GM12878 (cell line): Measurements from ENCODE around the gene B3GAT2.

Experiments
- CTCF ChIP-seq, 3 experiments: IDR thresholded peaks in 2 of 3; conservative IDR thresholded peaks in 1 of 3; 2 replicates each; pipeline ENCODE4 v1.5.1; 2011; ENCODE audit warnings: low read depth in 3 of 3, low read length in 3 of 3, mild to moderate bottlenecking in 3 of 3, control low read depth in 2 of 3, moderate library complexity in 2 of 3, inconsistent platforms in 1 of 3, mixed read lengths in 1 of 3; ENCODE audit not compliant: control insufficient read depth in 2 of 3, insufficient read depth in 1 of 3; ENCODE audit errors: extremely low read depth in 1 of 3
- EZH2 ChIP-seq: IDR thresholded peaks from 2 replicates; pipeline ENCODE4 v1.6.1; 2012; ENCODE audit warnings: low read depth, mild to moderate bottlenecking, control low read depth, inconsistent platforms, low read length, borderline replicate concordance; ENCODE audit not compliant: control insufficient read depth
- GABPA ChIP-seq: IDR thresholded peaks from 2 replicates; pipeline ENCODE4 v1.6.1; 2014; ENCODE audit warnings: antibody characterized with exemption, low read depth, mild to moderate bottlenecking, inconsistent platforms
- HDAC2 ChIP-seq: fragments of 200-600 bp; sonication (generic); IDR thresholded peaks from 2 replicates; pipeline ENCODE4 v1.6.1; 2017
- KDM1A ChIP-seq: fragments of 200-600 bp; sonication (generic); IDR thresholded peaks from 2 replicates; pipeline ENCODE4 v1.6.1; 2016; ENCODE audit warnings: borderline replicate concordance
- NRF1 ChIP-seq: conservative IDR thresholded peaks from 2 replicates; pipeline ENCODE4 v1.6.1; 2011; ENCODE audit warnings: mild to moderate bottlenecking, low read depth, low read length, improper control_type of control experiment
- POLR2A ChIP-seq: IDR thresholded peaks from 2 replicates; pipeline ENCODE4 v1.6.1; 2011; ENCODE audit warnings: low read depth, mild to moderate bottlenecking, low read length
- POLR2AphosphoS5 ChIP-seq: IDR thresholded peaks from 2 replicates; pipeline ENCODE4 v1.6.1; 2011; ENCODE audit warnings: mild to moderate bottlenecking, low read length, inconsistent platforms
- POU2F2 ChIP-seq: IDR thresholded peaks from 3 replicates; pipeline ENCODE4 v1.6.1; 2011; ENCODE audit warnings: low read depth, mild to moderate bottlenecking, low read length, borderline replicate concordance
- RAD21 ChIP-seq: IDR thresholded peaks from 2 replicates; pipeline ENCODE4 v1.6.1; 2011; ENCODE audit warnings: mild to moderate bottlenecking, low read depth, low read length, moderate library complexity; ENCODE audit not compliant: insufficient read depth
- REST ChIP-seq: IDR thresholded peaks from 2 replicates; pipeline ENCODE4 v1.6.1; 2012; ENCODE audit warnings: mild to moderate bottlenecking, low read depth, low read length

GRCh38 chr6:70997379-70997778 lies 40.5 kb upstream of the B3GAT2 start:
- TF ChIP-seq CTCF (IDR thresholded peaks at IDR 0.05 in 2 of 3, conservative IDR thresholded peaks at IDR 0.05 in 1 of 3; ENCODE audit: control insufficient read depth in 2 of 3, extremely low read depth in 1 of 3, insufficient read depth in 1 of 3, low read depth in 3 of 3, low read length in 3 of 3) (no peak), RAD21 (no peak), EZH2 (no peak), GABPA (no peak), POLR2AphosphoS5 (no peak), REST (no peak), NRF1 (no peak), HDAC2 (no peak), POU2F2 (no peak), POLR2A (no peak), KDM1A (no peak)
